ENCODE measurements around the gene WDR93.
A peak's percentile ranks its signal among the peaks of the same experiment; 100 is the strongest.

The WDR93 gene

DNA sequence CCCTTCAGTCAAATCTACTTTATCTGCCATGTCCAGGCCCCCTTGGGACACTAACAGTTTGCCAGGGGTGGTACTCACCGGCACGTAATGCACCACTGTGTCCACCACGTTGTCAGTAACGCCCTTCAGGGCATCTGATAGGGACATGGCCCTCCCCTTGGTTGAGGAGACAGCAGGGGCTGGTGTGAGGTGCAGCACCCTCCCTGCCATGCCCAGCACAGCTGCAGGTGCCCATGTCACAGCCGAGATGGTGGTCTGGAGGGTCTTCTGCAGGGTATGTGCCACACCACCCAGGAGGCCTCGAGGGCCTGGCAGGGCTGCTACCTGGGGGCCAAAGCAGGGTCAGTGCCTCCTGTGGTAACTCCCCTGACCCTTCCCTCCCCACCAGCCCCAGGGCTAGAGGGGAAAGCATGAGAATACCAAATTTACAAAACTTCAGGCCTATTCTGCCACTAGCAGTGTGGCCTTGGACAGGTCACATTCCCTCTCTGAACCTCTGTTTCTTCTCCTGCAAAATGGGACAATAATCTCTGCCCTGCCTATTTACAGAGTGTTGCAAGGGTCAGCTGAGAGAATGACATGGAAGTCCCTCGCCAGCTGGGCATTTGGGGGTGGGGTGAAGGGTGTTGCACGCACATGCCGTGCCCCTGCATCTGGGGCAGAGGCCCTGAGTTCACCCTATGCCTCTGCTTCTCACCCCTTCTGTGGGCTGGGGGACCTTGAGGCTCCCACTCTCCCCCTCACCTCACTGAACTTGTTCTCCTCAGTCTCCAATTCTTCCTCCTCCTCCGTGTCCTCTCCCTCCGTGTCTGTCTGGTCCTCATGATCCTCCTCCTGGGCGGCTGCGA, 23.5 kb upstream of the WDR93 start:
- Mint-ChIP-seq H3K4me1 (ENCODE audit: low read depth in 2 of 2) (peaks cover 0 to 5% of the 10 kb centered on the region in 2 donors), H3K27me3 (peaks cover 24 to 60% of the 10 kb centered on the region in 2 donors), H3K9me3 (no peaks in the 10 kb centered on the region), H3K36me3 (ENCODE audit: insufficient read depth) (no peaks in the 10 kb centered on the region), H3K27ac (no peak overlapping the region), H3K4me3 (no peak overlapping the region)
- no peak for ATAC-seq (replicated peaks)
- DNase-seq, result no peak

DNA sequence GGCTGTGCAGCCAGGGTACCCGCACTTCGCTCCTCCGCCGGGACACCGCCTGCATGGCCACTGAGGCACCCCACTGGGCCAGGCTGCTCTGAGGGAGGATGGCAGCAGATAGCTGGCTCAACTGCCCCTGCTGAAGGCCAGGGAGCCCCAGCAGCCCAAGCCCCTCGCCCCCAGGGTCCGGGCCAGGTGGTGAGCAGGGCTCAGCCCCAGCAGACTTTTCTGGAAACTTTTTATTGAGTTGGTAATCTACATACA, 23.0 kb upstream of the WDR93 start:
- no peaks in the 10 kb centered on the region for H3K36me3 Mint-ChIP-seq (ENCODE audit: insufficient read depth)
- no peak for ATAC-seq (replicated peaks)
- no peak overlapping the region for H3K4me3 Mint-ChIP-seq
- peaks cover 0 to 5% of the 10 kb centered on the region in 2 donors for H3K4me1 Mint-ChIP-seq (ENCODE audit: low read depth in 2 of 2)
- H3K9me3 Mint-ChIP-seq, result no peaks in the 10 kb centered on the region
- no peak overlapping the region for H3K27ac Mint-ChIP-seq
- peaks cover 19 to 55% of the 10 kb centered on the region in 2 donors for H3K27me3 Mint-ChIP-seq
- DNase-seq, result no peak

DNA sequence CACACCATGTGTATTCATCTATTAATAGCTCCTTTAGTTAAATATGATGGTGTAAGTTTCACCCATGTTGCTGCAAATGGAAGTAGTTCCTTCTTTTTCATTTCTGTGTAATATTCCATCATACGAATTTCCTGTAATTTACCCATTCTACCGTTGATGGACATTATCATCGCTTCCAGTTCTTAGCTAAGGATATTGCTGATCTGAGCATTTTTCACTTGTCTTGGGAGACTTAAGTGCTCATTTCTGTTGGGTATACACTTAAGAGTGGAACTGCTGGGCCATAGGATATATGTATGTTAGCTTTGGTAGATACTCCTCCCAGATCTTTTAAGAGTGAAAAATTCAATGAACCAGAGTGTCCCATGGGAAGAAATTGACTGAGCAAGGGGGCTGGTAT, 22.4 kb upstream of the WDR93 start:
- no peak for DNase-seq
- Mint-ChIP-seq H3K27ac (no peak overlapping the region), H3K36me3 (ENCODE audit: insufficient read depth) (no peaks in the 10 kb centered on the region), H3K9me3 (no peaks in the 10 kb centered on the region), H3K4me1 (ENCODE audit: low read depth in 2 of 2) (peaks cover 0 to 5% of the 10 kb centered on the region in 2 donors), H3K27me3 (peaks cover 14 to 49% of the 10 kb centered on the region in 2 donors), H3K4me3 (no peak overlapping the region)
- no peak for ATAC-seq (replicated peaks)

DNA sequence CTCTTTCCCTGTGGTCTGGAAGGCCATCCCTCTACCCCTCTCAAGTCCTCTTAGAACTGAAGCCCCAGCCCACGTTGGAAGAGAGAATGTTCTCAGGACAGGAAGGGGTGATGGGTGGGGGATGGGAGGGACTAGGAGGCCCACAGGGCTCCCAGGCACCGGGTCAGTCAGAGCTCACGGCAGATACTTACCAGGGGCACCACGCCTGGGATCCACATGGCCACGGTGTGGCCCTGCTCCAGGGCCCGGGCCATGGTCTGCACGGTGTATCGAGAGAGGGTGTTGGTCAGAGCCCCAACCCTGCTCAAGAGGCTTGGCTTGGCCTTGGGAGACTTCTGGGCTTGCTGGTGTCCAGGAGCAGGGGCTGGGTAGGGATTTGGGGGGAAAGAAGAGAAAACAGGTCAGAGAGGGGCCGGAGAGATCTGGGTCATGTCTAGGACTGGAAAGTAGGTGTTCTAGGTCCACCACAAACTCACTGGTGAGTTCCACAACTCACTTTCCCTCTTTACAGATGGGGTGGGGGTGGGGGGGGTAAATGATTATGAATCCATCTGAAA, 21.2 kb upstream of the WDR93 start:
- no peaks in the 10 kb centered on the region for H3K36me3 Mint-ChIP-seq (ENCODE audit: insufficient read depth)
- H3K4me3 Mint-ChIP-seq, result no peak overlapping the region
- ATAC-seq (replicated peaks), result no peak
- H3K27ac Mint-ChIP-seq, result no peak overlapping the region
- no peak for DNase-seq
- no peaks in the 10 kb centered on the region for H3K9me3 Mint-ChIP-seq
- H3K27me3 Mint-ChIP-seq, result peaks cover 12 to 46% of the 10 kb centered on the region in 2 donors
- H3K4me1 Mint-ChIP-seq (ENCODE audit: low read depth in 2 of 2), result peaks cover 0 to 5% of the 10 kb centered on the region in 2 donors

DNA sequence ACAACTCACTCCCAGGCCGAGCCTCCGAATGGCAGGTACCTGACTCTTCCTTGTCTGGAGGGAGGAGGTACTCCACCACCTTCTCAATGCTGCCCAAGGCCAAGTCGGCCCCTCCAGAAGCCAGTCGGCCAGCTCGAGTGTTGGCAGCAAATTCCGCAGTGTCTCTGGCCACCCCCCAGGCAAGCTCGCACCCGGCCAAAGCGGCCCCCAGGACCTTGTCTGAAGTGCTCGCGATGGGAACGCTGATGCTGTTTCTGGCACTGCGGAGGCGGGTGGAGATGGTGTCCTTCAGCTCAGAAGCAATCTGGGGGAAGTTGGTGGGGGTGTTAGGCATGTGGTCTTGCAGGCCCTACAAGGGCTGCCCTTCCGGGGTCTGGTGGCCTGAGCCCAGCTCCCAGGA, 20.7 kb upstream of the WDR93 start:
- H3K4me1 Mint-ChIP-seq (ENCODE audit: low read depth in 2 of 2), result peaks cover 0 to 2% of the 10 kb centered on the region in 2 donors
- peaks cover 7 to 40% of the 10 kb centered on the region in 2 donors for H3K27me3 Mint-ChIP-seq
- no peak for ATAC-seq (replicated peaks)

DNA sequence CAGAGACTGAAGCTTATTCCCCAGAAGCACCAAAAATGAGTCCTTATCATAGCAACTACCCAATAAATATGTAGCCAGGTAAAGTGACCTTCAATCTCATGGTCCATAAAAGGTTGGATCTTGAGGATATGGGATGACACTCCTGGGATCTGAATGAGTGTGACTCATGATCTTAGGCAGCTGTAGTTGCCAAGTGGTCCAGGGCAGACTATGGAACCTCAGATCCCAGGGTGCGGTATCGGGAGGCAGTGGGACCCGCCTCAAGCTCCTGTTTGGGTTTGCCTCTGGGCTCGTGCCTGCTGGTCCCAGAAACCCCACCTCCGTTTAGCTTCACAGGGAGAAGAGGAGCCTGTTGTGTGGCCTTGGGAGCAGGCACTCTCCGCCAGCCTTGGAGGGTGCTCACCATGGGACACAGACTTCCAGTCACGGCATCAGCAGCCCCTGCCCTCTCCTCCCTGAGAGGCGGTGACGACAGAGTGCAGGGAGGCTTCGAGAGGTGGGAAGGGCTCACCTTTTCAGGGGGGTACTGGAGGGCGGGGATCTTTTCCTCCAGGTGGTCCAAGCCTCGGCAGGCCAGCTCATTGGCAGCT, 19.5 kb upstream of the WDR93 start:
- H3K27ac Mint-ChIP-seq, result no peak overlapping the region
- ATAC-seq (replicated peaks) (no peak), DNase-seq (no peak)
- H3K4me3 Mint-ChIP-seq, result no peak overlapping the region
- H3K9me3 Mint-ChIP-seq, result no peaks in the 10 kb centered on the region
- no peaks in the 10 kb centered on the region for H3K4me1 Mint-ChIP-seq (ENCODE audit: low read depth in 2 of 2)
- peaks cover 4 to 36% of the 10 kb centered on the region in 2 donors for H3K27me3 Mint-ChIP-seq
- no peaks in the 10 kb centered on the region for H3K36me3 Mint-ChIP-seq (ENCODE audit: insufficient read depth)

More for the DNA sequence above, 20.7 kb upstream of the WDR93 start:
- Mint-ChIP-seq H3K4me3 (no peak overlapping the region), H3K27ac (no peak overlapping the region), H3K9me3 (no peaks in the 10 kb centered on the region), H3K36me3 (ENCODE audit: insufficient read depth) (no peaks in the 10 kb centered on the region)
- no peak for DNase-seq

DNA sequence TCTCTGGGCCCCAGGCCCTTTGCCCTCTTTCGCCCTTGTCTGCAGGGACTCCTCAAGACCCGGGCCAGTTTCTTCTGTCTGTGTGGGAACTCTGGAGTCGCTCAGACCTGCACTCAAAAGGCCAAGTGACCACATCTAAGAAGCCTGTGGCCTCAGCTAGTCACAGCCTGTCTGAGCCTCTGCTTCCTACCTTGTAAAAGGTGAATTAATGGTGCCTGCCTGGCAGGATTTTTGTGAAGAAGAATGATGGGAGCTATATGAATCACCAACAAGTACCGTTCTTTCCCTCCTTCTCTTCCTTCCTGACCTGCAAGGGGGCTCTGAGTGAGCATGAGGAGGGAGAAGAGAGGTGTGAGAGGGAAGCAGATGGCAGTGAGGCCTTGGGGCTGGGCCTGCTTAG, 18.9 kb upstream of the WDR93 start:
- no peak for ATAC-seq (replicated peaks)
- Mint-ChIP-seq H3K27me3 (peaks cover 4 to 29% of the 10 kb centered on the region in 2 donors), H3K27ac (no peak overlapping the region), H3K9me3 (no peaks in the 10 kb centered on the region), H3K4me3 (no peak overlapping the region), H3K36me3 (ENCODE audit: insufficient read depth) (no peaks in the 10 kb centered on the region), H3K4me1 (ENCODE audit: low read depth in 2 of 2) (no peaks in the 10 kb centered on the region)
- no peak for DNase-seq

DNA sequence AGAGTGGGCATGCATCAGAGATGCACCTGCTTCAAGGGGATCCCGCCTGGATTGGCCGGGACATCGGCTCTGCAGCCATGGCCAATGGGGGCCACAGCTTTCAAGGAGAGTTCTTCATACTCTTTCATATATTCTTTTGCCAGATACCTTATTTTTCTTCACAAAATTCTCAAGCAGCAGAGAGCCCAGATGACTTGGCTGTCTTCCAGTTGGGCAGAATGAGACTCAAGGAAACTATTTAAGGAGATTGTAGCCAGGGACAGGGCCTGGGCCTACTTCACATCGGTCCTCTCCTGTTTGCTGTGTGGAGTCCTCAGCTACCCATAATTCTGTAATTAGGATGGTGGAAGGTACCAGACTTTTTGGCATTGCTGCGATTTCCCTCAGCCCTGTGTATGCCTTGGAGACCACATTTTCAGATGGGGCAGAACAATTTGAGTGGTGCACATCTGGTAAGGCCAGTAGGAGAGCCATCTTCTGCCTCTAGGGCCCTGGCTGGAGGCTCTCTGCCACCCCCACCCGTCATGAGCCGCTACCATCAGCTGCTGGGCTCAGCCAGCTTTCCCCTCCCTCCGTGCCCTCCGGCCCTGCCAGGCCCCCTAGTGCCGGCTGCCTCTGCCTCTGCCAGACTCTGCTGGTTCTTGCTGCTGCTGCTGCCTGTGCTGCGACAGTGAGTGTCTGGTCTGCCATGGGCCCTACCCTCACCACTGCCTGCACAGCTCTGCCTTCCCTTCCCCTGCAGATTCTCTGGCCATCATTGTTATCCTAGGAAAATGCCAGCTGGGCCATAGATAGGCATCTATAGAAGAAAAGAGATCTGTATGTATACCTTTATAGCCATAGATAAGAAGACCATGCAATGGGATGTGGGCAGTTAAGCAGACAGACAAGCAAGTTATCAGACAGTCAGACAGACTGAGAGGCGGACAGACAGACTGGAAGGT, 18.1 kb upstream of the WDR93 start:
- H3K36me3 Mint-ChIP-seq (ENCODE audit: insufficient read depth), result no peaks in the 10 kb centered on the region

DNA sequence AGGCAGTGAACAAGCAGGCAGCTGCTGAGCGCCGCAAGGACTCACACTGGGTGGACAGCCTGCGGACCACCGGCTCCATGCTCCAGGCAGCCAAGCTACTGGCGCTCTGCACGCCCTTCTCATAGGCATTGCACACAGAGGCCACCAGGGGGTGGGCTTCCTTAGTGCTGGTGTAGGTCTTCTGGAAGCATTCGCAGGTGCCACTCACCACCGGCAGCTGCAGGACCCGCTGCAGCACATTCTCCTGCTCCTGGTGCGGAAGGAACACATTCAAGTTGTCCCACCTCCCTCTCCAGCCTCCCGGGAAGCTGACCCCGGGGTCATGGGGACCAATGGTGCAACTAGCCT, 17.5 kb upstream of the WDR93 start:
- ATAC-seq (replicated peaks), result no peak
- no peak overlapping the region for H3K4me3 Mint-ChIP-seq
- H3K36me3 Mint-ChIP-seq (ENCODE audit: insufficient read depth), result no peaks in the 10 kb centered on the region

More for the DNA sequence above, 18.1 kb upstream of the WDR93 start:
- H3K27ac Mint-ChIP-seq, result no peak overlapping the region
- DNase-seq, result no peak
- no peaks in the 10 kb centered on the region for H3K9me3 Mint-ChIP-seq
- H3K4me3 Mint-ChIP-seq, result no peak overlapping the region
- H3K4me1 Mint-ChIP-seq (ENCODE audit: low read depth in 2 of 2), result no peaks in the 10 kb centered on the region
- H3K27me3 Mint-ChIP-seq, result peaks cover 3 to 21% of the 10 kb centered on the region in 2 donors
- ATAC-seq (replicated peaks), result no peak

DNA sequence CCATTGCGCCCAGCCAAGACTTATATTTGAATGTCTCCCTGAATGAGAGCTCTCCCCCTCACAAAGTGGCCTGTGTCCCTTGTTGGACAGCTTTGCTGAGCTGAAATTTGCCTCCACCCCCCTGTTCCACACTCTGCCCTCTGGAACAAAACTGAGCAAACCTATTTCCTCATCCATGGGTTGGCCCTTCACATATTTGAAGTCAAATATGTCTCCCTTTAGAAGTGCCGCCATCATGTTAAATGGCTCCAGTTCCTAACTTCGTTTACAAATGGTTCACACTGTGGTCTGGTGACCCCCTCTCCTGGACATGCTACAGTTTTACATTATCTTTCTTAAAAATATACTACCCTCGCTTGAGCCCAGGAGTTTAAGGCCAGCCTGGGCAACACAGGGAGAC, 16.1 kb upstream of the WDR93 start:
- no peak for DNase-seq
- no peak for ATAC-seq (replicated peaks)
- Mint-ChIP-seq H3K27me3 (peaks cover 0 to 9% of the 10 kb centered on the region in 2 donors), H3K4me1 (ENCODE audit: low read depth in 2 of 2) (no peaks in the 10 kb centered on the region), H3K9me3 (no peaks in the 10 kb centered on the region), H3K27ac (peak overlapping the region in 1 of 2 donors; percentile 36), H3K4me3 (no peak overlapping the region), H3K36me3 (ENCODE audit: insufficient read depth) (no peaks in the 10 kb centered on the region)

More for the DNA sequence above, 17.5 kb upstream of the WDR93 start:
- Mint-ChIP-seq H3K4me1 (ENCODE audit: low read depth in 2 of 2) (no peaks in the 10 kb centered on the region), H3K27ac (no peak overlapping the region), H3K9me3 (no peaks in the 10 kb centered on the region), H3K27me3 (peaks cover 0 to 15% of the 10 kb centered on the region in 2 donors)
- DNase-seq, result no peak

DNA sequence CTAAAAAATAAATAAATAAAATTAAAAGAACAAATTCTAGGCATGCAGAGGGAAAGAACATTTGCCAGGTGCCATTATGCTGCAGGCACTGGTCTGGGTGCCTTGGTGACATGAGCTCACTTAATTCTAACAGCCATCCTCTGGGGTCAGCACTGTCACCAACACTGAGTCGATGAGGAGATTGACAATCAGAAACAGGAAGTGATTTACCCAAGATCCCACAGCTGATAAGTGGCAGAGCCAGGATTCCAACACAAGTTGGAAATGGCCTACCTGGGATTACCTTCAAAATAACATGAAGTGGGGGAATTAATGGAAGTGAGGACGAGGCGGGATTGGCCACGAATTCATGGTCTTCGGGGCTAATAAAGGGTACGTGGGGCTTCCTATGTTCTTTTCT, 15.0 kb upstream of the WDR93 start:
- no peak overlapping the region for H3K27ac Mint-ChIP-seq
- H3K9me3 Mint-ChIP-seq, result no peaks in the 10 kb centered on the region
- peaks cover 0 to 9% of the 10 kb centered on the region in 2 donors for H3K27me3 Mint-ChIP-seq
- ATAC-seq (replicated peaks), result no peak
- no peaks in the 10 kb centered on the region for H3K4me1 Mint-ChIP-seq (ENCODE audit: low read depth in 2 of 2)
- H3K36me3 Mint-ChIP-seq (ENCODE audit: insufficient read depth), result no peaks in the 10 kb centered on the region
- no peak overlapping the region for H3K4me3 Mint-ChIP-seq
- DNase-seq, result no peak

DNA sequence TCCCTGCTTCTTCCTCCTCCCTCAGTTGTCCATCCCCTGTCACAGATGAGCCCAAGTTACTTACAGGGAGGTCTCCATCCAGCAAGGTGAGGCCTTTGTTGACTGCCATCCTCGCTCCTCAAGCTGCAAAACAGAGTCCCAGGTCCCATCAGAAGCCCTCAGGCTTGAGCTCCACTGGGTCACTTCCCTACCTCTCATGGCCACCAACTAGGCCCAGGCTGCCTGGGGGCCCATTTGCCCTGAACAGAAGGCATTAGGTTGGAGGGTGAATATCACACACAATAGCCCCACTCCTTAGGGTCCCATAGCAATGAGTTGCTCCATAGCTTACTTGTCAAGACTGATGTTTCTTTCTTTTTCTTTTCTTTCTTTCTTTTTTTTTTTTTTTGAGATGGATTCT, 13.2 kb upstream of the WDR93 start:
- Mint-ChIP-seq H3K27me3 (peaks cover 0 to 9% of the 10 kb centered on the region in 2 donors), H3K27ac (no peak overlapping the region)
- no peak for ATAC-seq (replicated peaks)

DNA sequence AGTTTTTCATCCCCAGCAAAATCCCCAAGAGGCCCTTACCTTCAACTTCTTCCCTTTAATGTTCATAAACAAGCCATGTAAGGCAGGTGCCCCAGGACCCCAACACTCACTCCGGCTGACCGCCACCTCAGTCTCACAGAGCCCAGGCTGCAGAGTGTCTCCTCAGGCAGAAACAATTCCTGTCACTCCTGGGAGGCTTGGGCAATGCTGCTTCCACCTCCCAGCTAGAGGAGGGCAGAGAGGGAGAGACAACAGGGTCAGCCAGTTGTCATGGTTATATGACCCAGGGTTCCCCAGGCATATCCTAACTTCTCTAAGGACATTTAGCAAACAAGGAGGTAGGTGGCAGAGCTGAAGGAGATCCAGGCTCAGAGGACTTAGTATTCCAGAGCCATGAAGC, 11.4 kb upstream of the WDR93 start, which contains the start of gene PLIN1:
TSS of gene PLIN1 (minus strand) at position 156 of the 400 bp plus-strand sequence. CDS start 1,878 bp downstream, outside the sequence.
- H3K4me3 Mint-ChIP-seq, result no peak within 1 kb of the TSS
- ATAC-seq (replicated peaks), result no peak
- H3K36me3 Mint-ChIP-seq (ENCODE audit: insufficient read depth), result no peaks in the 10 kb centered on the region
- no peaks in the 10 kb centered on the region for H3K4me1 Mint-ChIP-seq (ENCODE audit: low read depth in 2 of 2)
- no peaks in the 10 kb centered on the region for H3K9me3 Mint-ChIP-seq
- peaks cover 0 to under 1% of the 10 kb centered on the region in 2 donors for H3K27me3 Mint-ChIP-seq
- no peak for DNase-seq
- H3K27ac Mint-ChIP-seq, result no peak within 1 kb of the TSS

More for the DNA sequence above, 13.2 kb upstream of the WDR93 start:
- no peaks in the 10 kb centered on the region for H3K9me3 Mint-ChIP-seq
- no peak overlapping the region for H3K4me3 Mint-ChIP-seq
- no peak for DNase-seq
- H3K4me1 Mint-ChIP-seq (ENCODE audit: low read depth in 2 of 2), result no peaks in the 10 kb centered on the region
- H3K36me3 Mint-ChIP-seq (ENCODE audit: insufficient read depth), result no peaks in the 10 kb centered on the region

Measured in effector memory CD8-positive, alpha-beta T cell (primary cell).